ENCODE measurements around the gene MEGF11. TPM values are rescaled to one million over a fixed set of nuclear protein-coding genes. Genes with fewer than 3 reads are reported as not detected.

The MEGF11 gene
- total RNA-seq, 4 donors from 2014 or later, result 0.23 to 0.33 TPM; not detected in 2

GRCh38 chr15:65952391-65953053 is 301.0 kb downstream of the MEGF11 start:
- H3K27ac ChIP-seq (replicated peaks in 1 of 4), result no peak overlapping the region
- no peak for TF ChIP-seq EP300 (IDR thresholded peaks at IDR 0.05)
- no peak for TF ChIP-seq POLR2AphosphoS5 (IDR thresholded peaks at IDR 0.05)
- no peak for TF ChIP-seq POLR2A (IDR thresholded peaks at IDR 0.05; ENCODE audit: low read depth)
- TF ChIP-seq CTCF (IDR thresholded peaks at IDR 0.05), result no peak
- H3K9me3 ChIP-seq, result no peaks in the 10 kb centered on the region
- H3K36me3 ChIP-seq, result no peaks in the 10 kb centered on the region
- WGBS, result 50% methylated on average over 6 of the region's 7 CpGs
- no peak overlapping the region for H3K4me3 ChIP-seq
- intact Hi-C loops (cut with DNase I), result no loop called here
- H3K4me1 ChIP-seq, result no peaks in the 10 kb centered on the region
- DNase-seq (ENCODE audit: extremely low spot score), result no peak
- H3K27me3 ChIP-seq, result peaks cover 0 to 46% (median 0%) of the 10 kb centered on the region in 4 donors

GRCh38 chr15:65951007-65951406 is 302.5 kb downstream of the MEGF11 start:
- Histone ChIP-seq H3K27ac (replicated peaks in 1 of 4) (no peak overlapping the region), H3K9me3 (no peaks in the 10 kb centered on the region), H3K27me3 (peaks cover 0 to 52% (median 0%) of the 10 kb centered on the region in 4 donors), H3K36me3 (no peaks in the 10 kb centered on the region), H3K4me3 (no peak overlapping the region), H3K4me1 (no peaks in the 10 kb centered on the region)
- DNase-seq (ENCODE audit: extremely low spot score), result no peak
- 85% methylated on average over 2 of the region's 2 CpGs for WGBS
- intact Hi-C loops (cut with DNase I), result no loop called here
- no peak for TF ChIP-seq CTCF (IDR thresholded peaks at IDR 0.05)
- no peak for TF ChIP-seq EP300 (IDR thresholded peaks at IDR 0.05)
- TF ChIP-seq POLR2A (IDR thresholded peaks at IDR 0.05; ENCODE audit: low read depth), result no peak
- TF ChIP-seq POLR2AphosphoS5 (IDR thresholded peaks at IDR 0.05), result no peak

GRCh38 chr15:65949491-65949890 is 304.1 kb downstream of the MEGF11 start:
- DNase-seq (ENCODE audit: extremely low spot score), result no peak
- Histone ChIP-seq H3K4me1 (no peaks in the 10 kb centered on the region), H3K27ac (replicated peaks in 1 of 4) (no peak overlapping the region), H3K4me3 (no peak overlapping the region), H3K36me3 (no peaks in the 10 kb centered on the region), H3K27me3 (peaks cover 0 to 52% (median 0%) of the 10 kb centered on the region in 4 donors), H3K9me3 (no peaks in the 10 kb centered on the region)
- intact Hi-C loops (cut with DNase I), result no loop called here
- TF ChIP-seq POLR2AphosphoS5 (IDR thresholded peaks at IDR 0.05) (no peak), POLR2A (IDR thresholded peaks at IDR 0.05; ENCODE audit: low read depth) (no peak), CTCF (IDR thresholded peaks at IDR 0.05) (no peak), EP300 (IDR thresholded peaks at IDR 0.05) (no peak)
- WGBS, result 61% methylated on average over 6 of the region's 6 CpGs

GRCh38 chr15:65949011-65949410 is 304.5 kb downstream of the MEGF11 start:
- Histone ChIP-seq H3K9me3 (no peaks in the 10 kb centered on the region), H3K4me1 (no peaks in the 10 kb centered on the region), H3K36me3 (no peaks in the 10 kb centered on the region), H3K27ac (replicated peaks in 1 of 4) (no peak overlapping the region), H3K27me3 (peaks cover 0 to 52% (median 0%) of the 10 kb centered on the region in 4 donors), H3K4me3 (no peak overlapping the region)
- intact Hi-C loops (cut with DNase I), result no loop called here
- 85% methylated on average over 6 of the region's 6 CpGs for WGBS
- no peak for DNase-seq (ENCODE audit: extremely low spot score)
- TF ChIP-seq EP300 (IDR thresholded peaks at IDR 0.05) (no peak), POLR2AphosphoS5 (IDR thresholded peaks at IDR 0.05) (no peak), CTCF (IDR thresholded peaks at IDR 0.05) (no peak), POLR2A (IDR thresholded peaks at IDR 0.05; ENCODE audit: low read depth) (no peak)

- TF ChIP-seq POLR2A (IDR thresholded peaks at IDR 0.05; ENCODE audit: low read depth), result no peak
- no peak for TF ChIP-seq EP300 (IDR thresholded peaks at IDR 0.05)
- TF ChIP-seq CTCF (IDR thresholded peaks at IDR 0.05), result no peak
- TF ChIP-seq POLR2AphosphoS5 (IDR thresholded peaks at IDR 0.05), result no peak
- Histone ChIP-seq H3K4me3 (no peak overlapping the region), H3K4me1 (no peaks in the 10 kb centered on the region), H3K27me3 (peaks cover 0 to 46% (median 0%) of the 10 kb centered on the region in 4 donors), H3K9me3 (no peaks in the 10 kb centered on the region), H3K27ac (replicated peaks in 1 of 4) (no peak overlapping the region), H3K36me3 (no peaks in the 10 kb centered on the region)
- intact Hi-C loops (cut with DNase I), result no loop called here
- no peak for DNase-seq (ENCODE audit: extremely low spot score)
- WGBS, result 49% methylated on average over 8 of the region's 8 CpGs
Observed at GRCh38 chr15:65948383-65948782, 305.2 kb downstream of the MEGF11 start.
